ENCODE data around the gene PSMC5.

Gene PSMC5

GRCh38 chr17:63833026-63833740 lies 6.0 kb downstream of the PSMC5 start:
- H3K27me3 ChIP-seq (replicated peaks; ENCODE audit: control insufficient read depth, insufficient read depth, low read length): no peaks in the 10 kb centered on the region
- H3K4me3 ChIP-seq (ENCODE audit: low read length): no peak overlapping the region
- H3K9me3 ChIP-seq (ENCODE audit: control insufficient read depth, low read length): no peaks in the 10 kb centered on the region
- DNase-seq (ENCODE audit: low read depth): no peak
- peaks cover 88% of the 10 kb centered on the region for H3K36me3 ChIP-seq (ENCODE audit: control insufficient read depth, insufficient read depth, low read length, severe bottlenecking)
- H3K4me1 ChIP-seq (ENCODE audit: control insufficient read depth, insufficient read depth, low read length): peaks cover 37% of the 10 kb centered on the region
- H3K9ac ChIP-seq (ENCODE audit: low read length): no peak overlapping the region

GRCh38 chr17:63833741-63834373 lies 6.6 kb downstream of the PSMC5 start:
- no peak overlapping the region for H3K4me3 ChIP-seq (ENCODE audit: low read length)

GRCh38 chr17:63834431-63835166 lies 7.4 kb downstream of the PSMC5 start:
- peaks cover 77% of the 10 kb centered on the region for H3K36me3 ChIP-seq (ENCODE audit: control insufficient read depth, insufficient read depth, low read length, severe bottlenecking)
- H3K27me3 ChIP-seq (replicated peaks; ENCODE audit: control insufficient read depth, insufficient read depth, low read length): no peaks in the 10 kb centered on the region
- no peaks in the 10 kb centered on the region for H3K9me3 ChIP-seq (ENCODE audit: control insufficient read depth, low read length)
- peak overlapping the region; percentile 31 for H3K9ac ChIP-seq (ENCODE audit: low read length)
- DNase-seq (ENCODE audit: low read depth): peak; percentile 74
- peaks cover 37% of the 10 kb centered on the region for H3K4me1 ChIP-seq (ENCODE audit: control insufficient read depth, insufficient read depth, low read length)
- H3K4me3 ChIP-seq (ENCODE audit: low read length): no peak overlapping the region

More at GRCh38 chr17:63833741-63834373, 6.6 kb downstream of the PSMC5 start:
- no peak overlapping the region for H3K9ac ChIP-seq (ENCODE audit: low read length)
- DNase-seq (ENCODE audit: low read depth): no peak
- H3K27me3 ChIP-seq (replicated peaks; ENCODE audit: control insufficient read depth, insufficient read depth, low read length): no peaks in the 10 kb centered on the region
- H3K9me3 ChIP-seq (ENCODE audit: control insufficient read depth, low read length): no peaks in the 10 kb centered on the region
- H3K4me1 ChIP-seq (ENCODE audit: control insufficient read depth, insufficient read depth, low read length): peaks cover 36% of the 10 kb centered on the region
- H3K36me3 ChIP-seq (ENCODE audit: control insufficient read depth, insufficient read depth, low read length, severe bottlenecking): peaks cover 85% of the 10 kb centered on the region

GRCh38 chr17:63835167-63835720 lies 8.0 kb downstream of the PSMC5 start:
- peaks cover 41% of the 10 kb centered on the region for H3K4me1 ChIP-seq (ENCODE audit: control insufficient read depth, insufficient read depth, low read length)
- DNase-seq (ENCODE audit: low read depth): no peak
- peak overlapping the region; percentile 31 for H3K9ac ChIP-seq (ENCODE audit: low read length)
- no peaks in the 10 kb centered on the region for H3K9me3 ChIP-seq (ENCODE audit: control insufficient read depth, low read length)
- no peak overlapping the region for H3K4me3 ChIP-seq (ENCODE audit: low read length)
- H3K27me3 ChIP-seq (replicated peaks; ENCODE audit: control insufficient read depth, insufficient read depth, low read length): no peaks in the 10 kb centered on the region
- peaks cover 71% of the 10 kb centered on the region for H3K36me3 ChIP-seq (ENCODE audit: control insufficient read depth, insufficient read depth, low read length, severe bottlenecking)

GRCh38 chr17:63836811-63837210 lies 9.6 kb downstream of the PSMC5 start:
- no peak overlapping the region for H3K4me3 ChIP-seq (ENCODE audit: low read length)
- peaks cover 55% of the 10 kb centered on the region for H3K36me3 ChIP-seq (ENCODE audit: control insufficient read depth, insufficient read depth, low read length, severe bottlenecking)
- peaks cover 53% of the 10 kb centered on the region for H3K4me1 ChIP-seq (ENCODE audit: control insufficient read depth, insufficient read depth, low read length)
- H3K9ac ChIP-seq (ENCODE audit: low read length): peak overlapping the region; percentile 76
- DNase-seq (ENCODE audit: low read depth): no peak
- H3K27me3 ChIP-seq (replicated peaks; ENCODE audit: control insufficient read depth, insufficient read depth, low read length): no peaks in the 10 kb centered on the region
- H3K9me3 ChIP-seq (ENCODE audit: control insufficient read depth, low read length): no peaks in the 10 kb centered on the region

GRCh38 chr17:63837480-63837879 lies 10.2 kb downstream of the PSMC5 start:
- no peak for DNase-seq (ENCODE audit: low read depth)
- peak overlapping the region; percentile 96 for H3K4me3 ChIP-seq (ENCODE audit: low read length)
- peak overlapping the region; percentile 76 for H3K9ac ChIP-seq (ENCODE audit: low read length)
- H3K27me3 ChIP-seq (replicated peaks; ENCODE audit: control insufficient read depth, insufficient read depth, low read length): no peaks in the 10 kb centered on the region
- no peaks in the 10 kb centered on the region for H3K9me3 ChIP-seq (ENCODE audit: control insufficient read depth, low read length)
- peaks cover 53% of the 10 kb centered on the region for H3K4me1 ChIP-seq (ENCODE audit: control insufficient read depth, insufficient read depth, low read length)
- H3K36me3 ChIP-seq (ENCODE audit: control insufficient read depth, insufficient read depth, low read length, severe bottlenecking): peaks cover 49% of the 10 kb centered on the region

GRCh38 chr17:63837962-63838600 lies 10.8 kb downstream of the PSMC5 start:
- Histone ChIP-seq H3K4me1 (ENCODE audit: control insufficient read depth, insufficient read depth, low read length) (peaks cover 53% of the 10 kb centered on the region), H3K36me3 (ENCODE audit: control insufficient read depth, insufficient read depth, low read length, severe bottlenecking) (peaks cover 43% of the 10 kb centered on the region), H3K27me3 (replicated peaks; ENCODE audit: control insufficient read depth, insufficient read depth, low read length) (no peaks in the 10 kb centered on the region), H3K4me3 (ENCODE audit: low read length) (peak overlapping the region; percentile 96), H3K9ac (ENCODE audit: low read length) (peak overlapping the region; percentile 76), H3K9me3 (ENCODE audit: control insufficient read depth, low read length) (no peaks in the 10 kb centered on the region)
- DNase-seq (ENCODE audit: low read depth): no peak

- Histone ChIP-seq H3K9ac (ENCODE audit: low read length) (peak overlapping the region; percentile 98), H3K9me3 (ENCODE audit: control insufficient read depth, low read length) (no peaks in the 10 kb centered on the region), H3K27me3 (replicated peaks; ENCODE audit: control insufficient read depth, insufficient read depth, low read length) (no peaks in the 10 kb centered on the region), H3K4me1 (ENCODE audit: control insufficient read depth, insufficient read depth, low read length) (peaks cover 54% of the 10 kb centered on the region), H3K4me3 (ENCODE audit: low read length) (peak overlapping the region; percentile 96), H3K36me3 (ENCODE audit: control insufficient read depth, insufficient read depth, low read length, severe bottlenecking) (peaks cover 36% of the 10 kb centered on the region)
- DNase-seq (ENCODE audit: low read depth): peak; percentile 84
Observed at GRCh38 chr17:63838631-63839171, 11.5 kb downstream of the PSMC5 start.

- Histone ChIP-seq H3K9me3 (ENCODE audit: control insufficient read depth, low read length) (no peaks in the 10 kb centered on the region), H3K4me3 (ENCODE audit: low read length) (peak overlapping the region; percentile 96), H3K36me3 (ENCODE audit: control insufficient read depth, insufficient read depth, low read length, severe bottlenecking) (peaks cover 17% of the 10 kb centered on the region), H3K27me3 (replicated peaks; ENCODE audit: control insufficient read depth, insufficient read depth, low read length) (no peaks in the 10 kb centered on the region), H3K4me1 (ENCODE audit: control insufficient read depth, insufficient read depth, low read length) (peaks cover 48% of the 10 kb centered on the region), H3K9ac (ENCODE audit: low read length) (peak overlapping the region; percentile 98)
- no peak for DNase-seq (ENCODE audit: low read depth)
Observed at GRCh38 chr17:63840591-63841349, 13.5 kb downstream of the PSMC5 start.
